B cell (primary cell): Measurements from ENCODE around the gene MED15. TPM values are rescaled to one million over a fixed set of nuclear protein-coding genes. Genes with fewer than 3 reads are reported as not detected.

Experiments
- ATAC-seq: fragments of 200-7000 bp; cut with Tn5 transposase; one replicate; pipeline ENCODE4 v1.10.0; 2021; ENCODE audit warnings: low read depth, mild to moderate bottlenecking, moderate number of reproducible peaks, moderate library complexity
- CTCF ChIA-PET: fragments of 350-600 bp; sonication (Branson Sonifier 250); formaldehyde crosslinking; loops from one replicate; lab custom pipeline; 2021; ENCODE audit warnings: antibody characterized with exemption, inconsistent platforms; lab: Charles Lee
- POLR2A ChIA-PET: fragments of 350-600 bp; sonication (Branson Sonifier 250); formaldehyde crosslinking; loops from one replicate; lab custom pipeline; 2021; ENCODE audit warnings: antibody characterized with exemption; lab: Charles Lee
- DNase-seq: peaks from one replicate; pipeline ENCODE4 v3.0.0; 2013
- H2AFZ ChIP-seq: 2 replicates; pipeline ENCODE4 v1.6.1; 2012; ENCODE audit warnings: mild to moderate bottlenecking, low read depth, low read length; ENCODE audit not compliant: insufficient read depth, poor library complexity, severe bottlenecking
- H3K27ac ChIP-seq, 2 donors: 1 replicate in 1 of 2; 2 replicates in 1 of 2; pipeline ENCODE4 v1.5.1; 2012 to 2013; ENCODE audit warnings: low read length in 2 of 2, mild to moderate bottlenecking in 2 of 2, moderate library complexity in 1 of 2
- H3K27me3 ChIP-seq, 4 experiments: fragments of 200-600 bp in 1 of 4; sonication (generic) in 1 of 4; replicated peaks in 1 of 4; 1 replicate in 2 of 4; 2 replicates in 2 of 4; pipeline versions ENCODE4 v1.6.1 to v1.7.0; 2013 to 2016; ENCODE audit warnings: low read length in 3 of 4, mild to moderate bottlenecking in 2 of 4, mixed read lengths in 1 of 4, moderate library complexity in 1 of 4; ENCODE audit not compliant: insufficient read depth in 4 of 4, control insufficient read depth in 3 of 4; ENCODE audit errors: control extremely low read depth in 1 of 4
- H3K36me3 ChIP-seq, 2 experiments: replicated peaks in 1 of 2; 1 replicate in 1 of 2; 2 replicates in 1 of 2; pipeline versions ENCODE4 v1.6.1 to v1.7.1; 2013; ENCODE audit warnings: low read length in 1 of 2; ENCODE audit not compliant: insufficient read depth in 2 of 2, control insufficient read depth in 1 of 2; ENCODE audit errors: control extremely low read depth in 1 of 2, extremely low read depth in 1 of 2
- H3K4me1 ChIP-seq, 2 donors: fragments of 200-600 bp in 1 of 2; sonication (generic) in 1 of 2; 1 replicate in 1 of 2; 2 replicates in 1 of 2; pipeline versions ENCODE4 v1.5.1 to v1.6.1; 2013 to 2017; ENCODE audit warnings: low read length in 2 of 2; ENCODE audit not compliant: control insufficient read depth in 2 of 2, insufficient read depth in 2 of 2
- H3K4me2 ChIP-seq: replicated peaks from 2 replicates; pipeline ENCODE3; 2012; ENCODE audit warnings: mild to moderate bottlenecking, low read depth, low read length; ENCODE audit not compliant: poor library complexity, severe bottlenecking
- H3K4me3 ChIP-seq, 5 experiments: fragments of 200-600 bp in 1 of 5; sonication (generic) in 1 of 5; 1 replicate in 3 of 5; 2 replicates in 2 of 5; pipeline versions ENCODE4 v1.5.1 to v1.7.0; 2011 to 2016; ENCODE audit warnings: low read length in 4 of 5, mild to moderate bottlenecking in 4 of 5, low read depth in 2 of 5, control low read depth in 1 of 5, moderate library complexity in 1 of 5; ENCODE audit not compliant: insufficient read depth in 1 of 5; ENCODE audit errors: control extremely low read depth in 1 of 5, extremely low read depth in 1 of 5
- H3K79me2 ChIP-seq: fragments of 200-600 bp; sonication (generic); one replicate; pipeline ENCODE4 v1.6.0; 2016; ENCODE audit warnings: low read length; ENCODE audit not compliant: control insufficient read depth, insufficient read depth
- H3K9ac ChIP-seq: fragments of 200-600 bp; sonication (generic); 2 replicates; pipeline ENCODE4 v1.6.1; 2017; ENCODE audit warnings: mild to moderate bottlenecking, low read length, moderate library complexity
- H3K9me3 ChIP-seq, 3 donors: one replicate each; pipeline versions ENCODE4 v1.6.1 to v1.7.1; 2013; ENCODE audit warnings: low read length in 2 of 3; ENCODE audit not compliant: control insufficient read depth in 2 of 3, insufficient read depth in 1 of 3; ENCODE audit errors: control extremely low read depth in 1 of 3
- H4K20me1 ChIP-seq: 2 replicates; pipeline ENCODE4 v1.6.0; 2012; ENCODE audit warnings: mild to moderate bottlenecking, low read length; ENCODE audit not compliant: insufficient read depth, control insufficient read depth, poor library complexity, severe bottlenecking
- H3K27ac Mint-ChIP-seq: one replicate; pipeline ENCODE4 v1.8.0; 2021; ENCODE audit warnings: mixed read lengths
- H3K27me3 Mint-ChIP-seq: one replicate; pipeline ENCODE4 v1.8.0; 2021; ENCODE audit warnings: mixed read lengths
- H3K4me1 Mint-ChIP-seq: one replicate; pipeline ENCODE4 v1.8.0; 2021; ENCODE audit warnings: mixed read lengths
- H3K4me3 Mint-ChIP-seq: one replicate; pipeline ENCODE4 v1.8.0; 2021; ENCODE audit warnings: mixed read lengths
- H3K9me3 Mint-ChIP-seq: one replicate; pipeline ENCODE4 v1.8.0; 2022; ENCODE audit warnings: mixed read lengths; ENCODE audit not compliant: insufficient read depth
- EZH2 ChIP-seq: IDR thresholded peaks from 2 replicates; pipeline ENCODE4 v1.6.1; 2012; ENCODE audit warnings: borderline replicate concordance, low read depth, mild to moderate bottlenecking, moderate library complexity, low read length; ENCODE audit not compliant: insufficient read depth, poor library complexity, severe bottlenecking
- WGBS: methylation state at CpG from one replicate; pipeline ENCODE4 v1.1.5; 2013; ENCODE audit warnings: missing lambda C conversion rate; ENCODE audit not compliant: insufficient coverage; 5-methylcytosine and 5-hydroxymethylcytosine counted together
- intact Hi-C: fragments of 100-400 bp; cut with micrococcal nuclease; formaldehyde crosslinking; loops from one replicate; pipeline ENCODE4 v1.10.0; 2022
- polyA plus RNA-seq: library from polyadenylated mRNA; depleted of rRNA; stranded (reverse); fragments of >200 nt; gene quantifications from 2 replicates; pipeline ENCODE4 v1.2.3, GENCODE V29; 2012
- total RNA-seq, 2 donors: library from RNA; stranded (reverse); fragments of 120-200 nt in 1 of 2; gene quantifications; 1 replicate in 1 of 2; 2 replicates in 1 of 2; pipeline versions ENCODE4 v1.2.3 to v1.2.4, GENCODE V29; 2013 to 2022
- TF ChIP-seq, protein P1 (sequence below): fragments of 200-600 bp; IDR thresholded peaks from one replicate; pipeline ENCODE4 v1.8.0; 2022; ENCODE audit warnings: antibody characterized with exemption, mild to moderate bottlenecking

Gene MED15
- total and polyA plus RNA-seq, 2 donors (not counting 1 experiment from before 2014, with no cell fraction given), result 109 to 134 TPM

DNA sequence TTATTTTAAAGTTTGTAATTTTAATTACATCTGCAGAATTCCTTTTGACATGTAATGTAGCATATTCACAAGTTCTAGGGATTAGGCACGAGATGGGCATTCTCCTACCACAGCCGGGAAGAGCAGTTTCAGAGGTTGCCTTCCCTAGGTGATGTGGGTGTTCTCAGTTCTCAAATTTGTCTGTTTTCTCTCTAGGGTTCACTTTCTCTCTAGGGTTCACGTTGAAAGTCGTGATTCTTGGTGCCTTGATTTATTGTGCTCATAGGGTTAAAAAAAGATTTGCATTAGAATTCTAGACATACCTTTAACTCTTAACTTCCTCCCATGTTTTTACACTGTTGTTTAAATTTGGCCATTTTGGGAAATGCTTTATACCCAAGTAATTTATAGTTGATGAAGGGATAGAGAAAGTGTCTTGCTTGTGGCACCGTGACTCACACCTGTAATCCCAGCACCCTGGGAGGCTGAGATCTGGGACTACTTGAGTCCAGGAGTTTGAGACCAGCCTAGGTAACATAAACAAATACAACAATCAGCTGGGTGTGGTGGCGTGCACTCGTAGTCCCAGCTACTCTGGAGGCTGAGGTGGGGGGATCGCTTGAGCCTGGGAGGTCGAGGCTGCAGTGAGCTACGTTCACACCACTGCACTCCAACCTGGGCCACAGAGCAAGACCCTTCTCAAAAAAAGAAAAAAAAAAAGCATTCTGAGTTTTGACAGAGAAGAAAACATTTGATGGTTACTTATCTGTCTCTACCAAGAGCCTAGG is 3.6 kb downstream of the MED15 start:
- no peak overlapping the region for H2AFZ ChIP-seq
- peaks cover 97% of the 10 kb centered on the region for H3K79me2 ChIP-seq
- intact Hi-C loops, result no loop called here
- peaks cover 0 to 20% of the 10 kb centered on the region in 2 experiments for H3K36me3 ChIP-seq
- peaks cover 59% of the 10 kb centered on the region for H3K4me1 Mint-ChIP-seq
- no peak overlapping the region for H3K9ac ChIP-seq
- peak overlapping the region; percentile 21 for H3K4me2 ChIP-seq
- H3K27me3 Mint-ChIP-seq, result no peaks in the 10 kb centered on the region
- H3K9me3 Mint-ChIP-seq, result no peaks in the 10 kb centered on the region
- no peak for ATAC-seq
- ChIA-PET POLR2A (interaction anchor here (0.7 kb wide), 1 partner anchor 426 kb away, joined by 5 read pairs; no protein-coding TSS in a partner anchor), CTCF (interaction anchor here (0.7 to 1.6 kb wide), 3 partner anchors 11 to 93 kb away, joined by 4 to 6 read pairs (median 5); no protein-coding TSS in a partner anchor)
- no peak overlapping the region for H3K4me3 ChIP-seq
- H3K27me3 ChIP-seq, result no peaks in the 10 kb centered on the region
- TF ChIP-seq, protein P1, sequence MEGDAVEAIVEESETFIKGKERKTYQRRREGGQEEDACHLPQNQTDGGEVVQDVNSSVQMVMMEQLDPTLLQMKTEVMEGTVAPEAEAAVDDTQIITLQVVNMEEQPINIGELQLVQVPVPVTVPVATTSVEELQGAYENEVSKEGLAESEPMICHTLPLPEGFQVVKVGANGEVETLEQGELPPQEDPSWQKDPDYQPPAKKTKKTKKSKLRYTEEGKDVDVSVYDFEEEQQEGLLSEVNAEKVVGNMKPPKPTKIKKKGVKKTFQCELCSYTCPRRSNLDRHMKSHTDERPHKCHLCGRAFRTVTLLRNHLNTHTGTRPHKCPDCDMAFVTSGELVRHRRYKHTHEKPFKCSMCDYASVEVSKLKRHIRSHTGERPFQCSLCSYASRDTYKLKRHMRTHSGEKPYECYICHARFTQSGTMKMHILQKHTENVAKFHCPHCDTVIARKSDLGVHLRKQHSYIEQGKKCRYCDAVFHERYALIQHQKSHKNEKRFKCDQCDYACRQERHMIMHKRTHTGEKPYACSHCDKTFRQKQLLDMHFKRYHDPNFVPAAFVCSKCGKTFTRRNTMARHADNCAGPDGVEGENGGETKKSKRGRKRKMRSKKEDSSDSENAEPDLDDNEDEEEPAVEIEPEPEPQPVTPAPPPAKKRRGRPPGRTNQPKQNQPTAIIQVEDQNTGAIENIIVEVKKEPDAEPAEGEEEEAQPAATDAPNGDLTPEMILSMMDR, result no peak
- no peak for TF ChIP-seq EZH2
- no peaks in the 10 kb centered on the region for H3K9me3 ChIP-seq
- WGBS, result no CpG with 5 or more reads among the region's 10 CpGs
- DNase-seq, result no peak
- H3K27ac Mint-ChIP-seq, result peak overlapping the region; percentile 60
- no peak overlapping the region for H3K27ac ChIP-seq
- peaks cover 78% of the 10 kb centered on the region for H4K20me1 ChIP-seq
- H3K4me1 ChIP-seq, result peaks cover 32 to 39% of the 10 kb centered on the region in 2 donors
- H3K4me3 Mint-ChIP-seq, result peak overlapping the region; percentile 47
